GM12801 (cell line): Measurements from ENCODE around the gene FRK.

ENCODE experiments used
- TF ChIP-seq, protein P1 (sequence below): IDR thresholded peaks from one replicate; pipeline ENCODE4 v1.5.1; 2011; ENCODE audit warnings: control low read depth; ENCODE audit not compliant: insufficient read length; ENCODE audit errors: extremely low read depth

The FRK gene

GRCh38 chr6:116057766-116058165 is 2.9 kb downstream of the FRK start:
- TF ChIP-seq, protein P1, sequence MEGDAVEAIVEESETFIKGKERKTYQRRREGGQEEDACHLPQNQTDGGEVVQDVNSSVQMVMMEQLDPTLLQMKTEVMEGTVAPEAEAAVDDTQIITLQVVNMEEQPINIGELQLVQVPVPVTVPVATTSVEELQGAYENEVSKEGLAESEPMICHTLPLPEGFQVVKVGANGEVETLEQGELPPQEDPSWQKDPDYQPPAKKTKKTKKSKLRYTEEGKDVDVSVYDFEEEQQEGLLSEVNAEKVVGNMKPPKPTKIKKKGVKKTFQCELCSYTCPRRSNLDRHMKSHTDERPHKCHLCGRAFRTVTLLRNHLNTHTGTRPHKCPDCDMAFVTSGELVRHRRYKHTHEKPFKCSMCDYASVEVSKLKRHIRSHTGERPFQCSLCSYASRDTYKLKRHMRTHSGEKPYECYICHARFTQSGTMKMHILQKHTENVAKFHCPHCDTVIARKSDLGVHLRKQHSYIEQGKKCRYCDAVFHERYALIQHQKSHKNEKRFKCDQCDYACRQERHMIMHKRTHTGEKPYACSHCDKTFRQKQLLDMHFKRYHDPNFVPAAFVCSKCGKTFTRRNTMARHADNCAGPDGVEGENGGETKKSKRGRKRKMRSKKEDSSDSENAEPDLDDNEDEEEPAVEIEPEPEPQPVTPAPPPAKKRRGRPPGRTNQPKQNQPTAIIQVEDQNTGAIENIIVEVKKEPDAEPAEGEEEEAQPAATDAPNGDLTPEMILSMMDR, result no peak

DNA sequence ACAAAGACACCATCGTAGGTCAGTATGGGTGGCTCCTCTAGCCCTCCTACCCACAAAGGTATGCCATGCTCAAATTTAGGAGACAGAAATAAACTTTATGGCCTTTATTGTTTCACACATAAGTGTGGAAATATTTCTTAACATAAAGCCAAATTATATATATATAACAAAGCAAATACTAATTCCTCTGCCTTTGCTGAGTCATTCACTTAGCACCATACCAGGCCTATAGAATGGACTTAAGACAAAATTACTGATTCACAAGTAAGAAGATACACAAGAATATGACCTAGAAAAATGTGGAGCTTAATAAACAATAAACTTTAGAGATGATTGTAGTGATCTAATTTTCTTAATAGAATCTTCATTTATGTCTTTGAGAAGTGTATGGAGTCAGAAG is 5.2 kb downstream of the FRK start:
- TF ChIP-seq, protein P1, result no peak

- TF ChIP-seq, protein P1, result no peak
Measured at GRCh38 chr6:116051244-116051643, 9.4 kb downstream of the FRK start.

- TF ChIP-seq, protein P1, result no peak
Measured at GRCh38 chr6:116050737-116051136, 10.0 kb downstream of the FRK start.

GRCh38 chr6:116049321-116049720 is 11.4 kb downstream of the FRK start:
- TF ChIP-seq, protein P1, result no peak

DNA sequence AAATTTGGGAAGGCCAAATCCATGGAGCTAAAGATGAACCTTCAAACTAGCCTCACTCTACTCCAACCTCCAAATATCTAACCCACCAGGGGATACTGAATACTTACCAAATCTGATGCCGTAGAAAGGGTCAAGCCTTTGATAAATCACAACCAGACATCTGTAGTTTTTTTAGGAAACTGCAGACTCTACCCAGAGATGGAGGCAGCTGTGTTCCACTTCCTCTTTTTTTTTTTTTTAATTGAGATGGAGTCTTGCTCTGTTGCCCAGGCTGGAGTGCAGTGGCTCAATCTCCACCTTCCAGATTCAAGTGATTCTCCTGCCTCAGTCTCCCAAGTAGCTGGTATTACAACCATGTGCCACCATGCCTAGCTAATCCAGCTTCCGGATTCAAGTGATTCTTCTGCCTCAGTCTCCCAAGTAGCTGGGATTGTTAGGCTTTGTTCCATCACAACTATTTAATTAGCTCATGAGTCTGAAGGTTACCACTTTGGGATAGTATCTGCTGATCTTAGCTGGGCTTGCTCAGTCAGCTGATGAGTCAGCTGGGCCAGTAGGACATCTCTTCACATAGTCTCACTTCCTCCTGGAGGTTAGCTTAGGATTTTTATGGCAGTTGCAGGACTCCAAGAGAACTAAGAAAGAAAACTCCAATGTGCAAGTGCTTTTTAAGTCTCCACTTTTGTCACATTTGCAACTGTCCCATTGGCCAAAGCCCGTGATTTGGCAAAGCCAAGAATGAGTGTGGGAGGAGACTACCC is 13.3 kb downstream of the FRK start:
- TF ChIP-seq, protein P1, result no peak

DNA sequence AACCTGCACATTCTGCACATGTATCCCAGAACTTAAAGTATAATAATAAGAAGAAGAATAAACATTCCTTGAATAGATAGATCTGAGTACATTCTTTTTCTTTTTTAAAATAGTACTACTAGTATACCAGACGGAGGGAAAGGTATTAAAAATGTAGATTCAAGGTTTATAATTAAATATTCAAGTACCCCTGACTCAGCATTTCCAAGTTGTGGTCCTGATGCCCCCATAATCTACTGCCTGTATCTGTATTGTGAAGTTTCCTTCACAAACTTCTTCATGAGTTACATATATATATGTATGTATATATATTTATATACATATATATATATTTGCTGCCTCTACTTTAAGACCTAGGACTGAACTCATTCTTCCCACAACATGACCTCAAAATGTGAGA is 14.0 kb downstream of the FRK start:
- TF ChIP-seq, protein P1, result no peak
